Measurements from ENCODE around the gene SLC25A18.

SLC25A18 gene

GRCh38 chr22:17570851-17571631 lies 7.7 kb downstream of the SLC25A18 start:
- DNase-seq: no peak

- no peak for DNase-seq
Measured at GRCh38 chr22:17575151-17575550, 11.9 kb downstream of the SLC25A18 start.

- no peak for DNase-seq
Measured at GRCh38 chr22:17575681-17576080, 12.4 kb downstream of the SLC25A18 start.

- DNase-seq: no peak
Measured at GRCh38 chr22:17576470-17576869, 13.2 kb downstream of the SLC25A18 start.

- no peak for DNase-seq
Measured at GRCh38 chr22:17578136-17578754, 14.9 kb downstream of the SLC25A18 start.

GRCh38 chr22:17579535-17579981 lies 16.3 kb downstream of the SLC25A18 start:
- DNase-seq: no peak

GRCh38 chr22:17580441-17581031 lies 17.2 kb downstream of the SLC25A18 start:
- no peak for DNase-seq

- no peak for DNase-seq
Measured at GRCh38 chr22:17581056-17581455, 17.8 kb downstream of the SLC25A18 start.

- no peak for DNase-seq
Measured at GRCh38 chr22:17581631-17582030, 18.3 kb downstream of the SLC25A18 start.

- no peak for DNase-seq
Measured at GRCh38 chr22:17583151-17583550, 19.9 kb downstream of the SLC25A18 start.

GRCh38 chr22:17586831-17587440 lies 23.6 kb downstream of the SLC25A18 start:
- DNase-seq: no peak

GRCh38 chr22:17587629-17588028 lies 24.3 kb downstream of the SLC25A18 start:
- no peak for DNase-seq

GRCh38 chr22:17588606-17589005 lies 25.3 kb downstream of the SLC25A18 start:
- no peak for DNase-seq

GRCh38 chr22:17589810-17590375 lies 26.6 kb downstream of the SLC25A18 start:
- no peak for DNase-seq

- DNase-seq: no peak
Measured at GRCh38 chr22:17590586-17590985, 27.3 kb downstream of the SLC25A18 start.

- no peak for DNase-seq
Measured at GRCh38 chr22:17592201-17592600, 28.9 kb downstream of the SLC25A18 start.

- DNase-seq: no peak
Measured at GRCh38 chr22:17596226-17596625, 32.9 kb downstream of the SLC25A18 start.

GRCh38 chr22:17597217-17597616 lies 33.9 kb downstream of the SLC25A18 start:
- no peak for DNase-seq

GRCh38 chr22:17598318-17598717 lies 35.0 kb downstream of the SLC25A18 start:
- DNase-seq: no peak

- DNase-seq: no peak
Measured at GRCh38 chr22:17601031-17601430, 37.7 kb downstream of the SLC25A18 start.

- DNase-seq: no peak
Measured at GRCh38 chr22:17603668-17604067, 40.4 kb downstream of the SLC25A18 start.

- no peak for DNase-seq
Measured at GRCh38 chr22:17606496-17606895, 43.2 kb downstream of the SLC25A18 start.

GRCh38 chr22:17607891-17608521 lies 44.7 kb downstream of the SLC25A18 start:
- no peak for DNase-seq
